Sigmoid colon (tissue), 4 donors: ENCODE measurements around the gene ATP10A.

Experiments used
- CTCF ChIP-seq, 4 experiments: fragments of 450-650 bp in 3 of 4; fragments of 200-600 bp in 1 of 4; IDR thresholded peaks; one replicate each; pipeline ENCODE4 v1.5.1; 2016 to 2019; ENCODE audit warnings: antibody characterized with exemption in 4 of 4, mild to moderate bottlenecking in 3 of 4, moderate library complexity in 2 of 4
- EP300 ChIP-seq, 4 donors: sonication (generic); formaldehyde crosslinking; IDR thresholded peaks; one replicate each; pipeline ENCODE4 v1.6.1; 2017; ENCODE audit warnings: antibody characterized with exemption in 4 of 4
- POLR2A ChIP-seq, 2 donors: fragments of 450-650 bp; IDR thresholded peaks; one replicate each; pipeline ENCODE4 v1.6.1; 2016; ENCODE audit warnings: antibody characterized with exemption in 2 of 2, mild to moderate bottlenecking in 2 of 2, moderate library complexity in 2 of 2
- POLR2AphosphoS5 ChIP-seq, 4 donors: sonication (generic); formaldehyde crosslinking; IDR thresholded peaks; one replicate each; pipeline ENCODE4 v1.6.1; 2017; ENCODE audit warnings: antibody characterized with exemption in 4 of 4

- TF ChIP-seq CTCF (IDR thresholded peaks at IDR 0.05) = no peak
- no peak for TF ChIP-seq POLR2A (IDR thresholded peaks at IDR 0.05)
- TF ChIP-seq POLR2AphosphoS5 (IDR thresholded peaks at IDR 0.05) = no peak
- TF ChIP-seq EP300 (IDR thresholded peaks at IDR 0.05) = no peak
Observed at GRCh38 chr15:25795061-25795460, 68.1 kb downstream of the ATP10A start.
